Stimulated activated CD4-positive, alpha-beta T cell treated with anti-CD3 and anti-CD28 coated beads, Interleukin-4, amount 100 ng/mL, for 48 hours (primary cell): ENCODE measurements around the gene CLASP1.
"Not testable (repeated sequence)": the region's sequence is repeated elsewhere in the genome, so short reads cannot be mapped to it uniquely, and the experiment has no call there.

ENCODE experiments used
- DNase-seq, 2 donors: peaks; one replicate each; pipeline ENCODE4 v3.0.0-alpha.2; 2020; ENCODE audit warnings: low read depth in 2 of 2

CLASP1 gene

DNA sequence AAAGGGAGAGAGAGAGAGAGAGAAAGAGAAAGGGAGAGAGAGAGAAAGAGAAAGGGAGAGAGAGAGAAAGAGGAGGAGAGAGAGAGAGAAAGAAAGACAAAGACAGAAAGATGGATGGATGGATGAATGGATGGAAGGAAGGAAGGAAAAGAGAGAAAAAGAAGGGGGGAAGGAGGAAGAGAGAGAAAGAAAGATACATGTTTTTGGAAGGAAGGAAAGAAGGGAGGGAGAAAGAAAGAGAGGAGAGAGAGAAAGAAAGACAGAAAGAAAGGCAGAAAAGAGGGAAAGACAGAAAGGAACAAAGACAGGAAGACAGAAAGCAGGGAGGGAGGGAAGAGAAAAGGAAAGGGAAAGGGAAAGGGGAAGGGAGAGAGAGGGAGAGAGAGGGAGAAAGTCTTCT is 67.0 kb downstream of the CLASP1 start:
- no peak for DNase-seq

DNA sequence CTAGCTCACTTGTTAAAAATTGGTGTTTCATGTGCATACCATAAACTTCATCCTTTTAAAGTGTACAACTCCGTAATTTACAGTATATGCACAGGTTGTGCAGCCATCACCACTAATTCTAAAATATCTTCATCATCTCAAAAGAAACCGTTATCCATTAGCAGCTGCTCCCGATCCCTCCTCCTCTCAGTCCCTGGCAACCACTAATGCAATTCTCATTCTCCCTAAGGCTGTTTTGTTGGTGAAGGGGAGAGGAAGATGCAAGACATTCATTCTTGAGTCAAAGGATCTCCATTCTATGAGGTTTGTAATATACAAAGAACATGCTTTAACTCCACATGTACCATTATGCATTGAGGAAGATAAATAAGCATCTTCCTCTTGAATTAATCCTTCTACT is 70.0 kb downstream of the CLASP1 start:
- DNase-seq, result no peak

DNA sequence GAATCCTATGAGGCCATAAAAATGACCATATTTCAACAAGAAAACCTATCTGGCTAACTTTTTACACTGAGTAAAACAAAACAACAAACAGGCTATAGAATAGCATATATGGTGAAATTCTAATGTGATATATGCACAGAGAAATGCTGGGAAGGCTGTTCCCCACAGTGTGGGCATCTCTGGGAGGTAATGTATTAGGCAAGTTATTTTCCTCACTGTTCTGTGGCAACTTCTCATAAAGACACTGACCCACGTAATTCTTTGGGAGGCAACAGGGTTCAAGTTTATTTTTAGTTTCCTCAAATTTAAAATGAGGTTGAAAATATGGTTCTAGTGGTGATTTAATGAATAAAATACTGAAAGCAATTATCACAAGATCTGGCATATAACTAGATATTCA is 71.9 kb downstream of the CLASP1 start:
- DNase-seq, result no peak

DNA sequence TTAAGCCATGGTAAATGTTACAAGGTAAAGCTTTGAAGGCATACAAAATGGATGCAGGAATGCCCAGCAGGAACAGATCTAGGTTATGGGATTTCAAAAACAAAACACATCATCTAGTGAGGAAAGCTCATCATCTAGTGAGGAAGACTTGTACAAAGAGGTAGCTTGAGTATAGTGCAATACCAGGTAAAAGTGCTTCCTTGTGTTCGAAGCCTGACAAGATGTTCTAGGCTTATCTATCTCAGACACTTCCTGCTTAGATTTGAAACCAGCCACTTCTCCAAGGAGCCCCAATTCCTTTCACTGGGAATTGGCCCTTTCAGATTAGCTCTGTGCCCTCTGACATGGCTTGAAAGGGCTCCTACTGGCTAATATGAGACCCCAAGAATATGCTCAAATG is 73.0 kb downstream of the CLASP1 start:
- DNase-seq, result no peak

DNA sequence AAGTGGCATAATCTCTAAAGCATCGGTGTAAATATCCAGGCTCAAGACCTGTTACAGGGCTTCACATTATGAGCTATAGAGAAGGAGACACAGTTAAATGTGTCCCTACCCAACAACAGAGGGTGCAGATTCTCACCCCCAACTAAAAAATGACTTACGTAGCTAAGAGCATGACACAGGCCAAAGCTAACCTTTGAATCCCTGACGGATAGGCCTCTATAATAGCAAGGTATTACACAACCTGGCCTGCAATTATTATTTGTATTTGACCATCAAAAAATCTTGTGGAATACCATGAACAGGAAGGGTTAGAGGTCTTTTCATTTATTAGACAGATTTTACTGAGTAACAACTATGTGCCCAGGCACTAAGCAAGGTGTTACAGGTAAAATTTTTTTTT is 73.5 kb downstream of the CLASP1 start:
- no peak for DNase-seq

DNA sequence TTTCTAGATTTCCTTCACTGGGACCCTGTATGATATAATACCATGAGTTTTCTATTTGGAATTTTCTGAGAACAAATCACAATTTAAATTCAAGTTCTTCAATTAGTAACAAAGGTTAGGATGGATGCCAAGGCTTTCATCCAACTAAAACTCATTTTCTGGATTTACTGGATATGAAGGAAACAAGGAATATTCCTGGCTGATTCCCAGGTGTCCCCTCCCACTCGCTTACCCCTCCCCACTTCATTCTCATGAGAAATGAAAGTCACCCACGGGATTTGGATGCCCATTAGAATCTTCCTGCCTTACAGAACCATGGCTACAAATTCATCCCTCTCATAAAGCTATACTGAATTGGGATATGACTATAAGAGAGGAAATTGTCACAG is 78.6 kb downstream of the CLASP1 start:
- DNase-seq, result no peak

DNA sequence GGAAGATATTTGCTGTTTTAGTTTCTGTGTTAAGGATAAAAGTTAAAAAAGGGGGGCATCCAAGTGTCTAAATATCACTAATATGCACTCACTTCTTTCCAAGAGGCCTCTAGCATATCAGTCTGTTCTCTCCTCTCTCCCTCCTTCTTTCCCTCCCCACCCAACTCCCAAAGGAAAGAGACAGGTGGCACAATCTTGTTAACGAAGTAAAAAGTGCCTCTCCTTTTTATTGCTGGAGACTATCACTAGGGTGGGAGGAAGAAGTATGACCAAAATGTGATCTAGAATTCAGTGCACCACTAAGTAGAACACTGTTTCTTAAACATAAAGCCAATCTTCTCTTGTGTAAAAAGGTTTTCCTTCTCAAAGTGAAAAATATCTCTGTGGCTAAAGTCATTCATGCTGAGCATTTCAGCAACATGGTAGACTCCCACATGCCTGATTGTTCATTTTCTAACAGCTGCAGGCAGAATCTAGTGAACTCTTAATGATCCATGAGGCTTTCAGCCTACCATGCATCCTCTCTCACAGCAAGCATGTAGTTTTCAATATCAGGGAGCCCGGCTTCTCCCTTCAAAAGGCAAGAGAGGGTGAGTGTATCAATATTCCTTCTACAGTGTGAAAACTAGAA is 79.1 kb downstream of the CLASP1 start:
- no peak for DNase-seq

DNA sequence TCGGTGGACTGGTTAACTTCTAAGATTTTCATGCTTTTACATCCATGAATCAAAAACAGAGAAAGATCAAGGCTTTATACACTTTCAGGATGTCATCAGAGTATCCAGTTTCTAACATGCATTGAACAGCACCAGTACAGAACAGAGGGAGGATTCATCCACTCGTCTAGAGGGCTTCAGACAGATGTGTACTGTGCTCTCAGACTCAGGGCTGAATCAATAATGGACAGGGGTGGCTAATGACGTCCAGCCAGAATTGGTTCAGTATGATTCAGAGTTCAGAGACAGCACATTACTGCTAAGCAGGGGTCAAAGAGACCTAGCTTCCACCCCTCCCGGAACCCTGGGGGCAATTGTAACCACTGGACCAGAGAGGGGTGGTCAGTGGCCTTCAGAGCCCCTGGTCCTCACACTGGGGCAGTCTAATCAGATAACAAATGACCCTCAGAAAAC is 81.3 kb downstream of the CLASP1 start:
- DNase-seq, result no peak

DNA sequence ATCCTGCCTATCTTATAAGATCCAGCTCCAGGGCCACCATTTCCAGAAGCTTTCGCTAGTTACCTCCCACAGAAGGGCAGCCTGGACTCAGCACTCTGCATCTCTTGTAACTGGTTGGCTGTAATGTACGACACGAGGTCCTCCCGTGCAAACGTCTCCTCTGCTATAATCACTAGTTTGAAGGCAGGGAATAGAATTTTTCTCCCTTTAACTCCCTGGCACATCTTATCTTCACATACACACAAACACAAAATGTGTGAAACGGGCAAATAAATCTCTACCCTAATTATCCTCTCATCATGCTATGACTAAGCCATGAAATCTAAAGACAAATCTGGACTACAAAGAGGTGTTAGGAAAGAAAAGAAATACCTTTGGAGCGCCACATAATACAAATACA is 81.8 kb downstream of the CLASP1 start:
- no peak for DNase-seq

DNA sequence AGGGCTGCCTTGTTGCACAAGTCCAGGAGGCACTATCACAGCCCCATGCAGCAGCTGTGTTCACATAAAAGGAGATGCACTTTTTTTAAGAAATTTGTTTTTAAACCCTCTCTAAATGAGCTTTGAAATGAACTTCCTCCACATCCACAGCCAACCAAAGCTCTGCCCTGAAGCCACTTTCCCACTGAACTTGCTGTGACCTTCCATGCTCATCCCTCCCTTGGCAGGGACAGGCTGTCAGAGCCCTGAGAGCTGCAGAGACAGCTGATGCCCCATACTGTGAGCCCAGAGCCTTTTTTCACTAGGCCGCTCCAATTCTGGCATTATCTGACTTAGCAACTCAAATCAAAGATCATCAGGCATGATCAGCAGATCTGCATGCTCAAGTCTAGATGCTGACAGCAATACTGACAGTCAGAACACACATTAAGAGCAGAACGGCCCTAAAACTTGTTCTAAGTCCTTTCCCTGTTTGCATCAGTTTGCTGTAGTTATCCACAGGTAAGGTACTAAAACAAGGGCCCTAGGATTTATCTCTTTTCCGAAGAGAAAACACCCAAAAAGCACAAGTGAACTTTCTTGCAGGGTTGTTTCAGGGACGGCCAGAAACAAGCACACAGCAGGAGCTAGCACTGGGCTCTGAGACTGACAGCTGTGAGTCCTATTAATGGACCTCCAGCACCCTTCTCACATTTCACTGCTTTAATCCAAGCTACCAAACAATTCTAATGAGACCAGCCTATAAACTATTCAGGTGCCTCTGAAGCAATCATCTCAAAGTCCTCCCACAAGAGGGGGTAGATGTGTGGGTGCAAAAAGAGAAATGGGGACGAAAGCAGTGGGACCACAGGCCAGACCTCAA is 83.6 kb downstream of the CLASP1 start:
- no peak for DNase-seq

DNA sequence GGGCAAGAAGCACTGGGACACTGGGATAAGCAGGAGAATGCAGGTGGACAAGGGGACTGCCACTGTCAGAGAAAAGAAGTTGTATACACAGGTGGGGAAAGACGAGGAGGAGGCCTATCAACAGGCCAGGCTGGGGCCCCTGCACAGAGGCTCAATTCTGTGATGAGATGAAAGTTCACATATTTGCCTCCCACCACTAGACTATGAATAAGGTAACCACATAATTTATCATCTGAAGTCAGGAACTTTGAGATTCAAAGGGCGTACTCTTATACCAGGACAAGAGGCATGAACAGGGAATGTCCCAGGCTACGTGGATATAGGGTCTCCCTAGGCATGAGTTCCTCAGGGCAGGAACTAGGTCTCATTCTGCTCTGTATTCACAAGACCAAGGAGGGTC is 84.4 kb downstream of the CLASP1 start:
- no peak for DNase-seq

DNA sequence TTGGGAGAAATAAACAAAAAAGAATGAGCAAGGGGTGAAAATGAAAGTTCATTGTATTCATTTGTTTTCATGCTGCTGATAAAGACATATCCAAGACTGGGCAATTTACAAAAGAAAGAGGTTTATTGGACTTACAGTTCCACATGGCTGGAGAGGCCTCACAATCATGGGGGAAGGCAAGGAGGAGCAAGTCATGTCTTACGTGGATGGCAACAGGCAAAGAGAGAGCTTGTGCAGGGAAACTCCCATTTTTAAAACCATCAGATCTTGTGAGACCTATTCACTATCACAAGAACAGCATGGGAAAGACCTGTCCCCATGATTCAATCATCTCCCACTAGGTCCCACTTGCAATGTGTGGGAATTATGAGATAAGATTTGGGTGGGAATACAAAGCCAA is 85.5 kb downstream of the CLASP1 start:
- DNase-seq, result not testable (repeated sequence)

DNA sequence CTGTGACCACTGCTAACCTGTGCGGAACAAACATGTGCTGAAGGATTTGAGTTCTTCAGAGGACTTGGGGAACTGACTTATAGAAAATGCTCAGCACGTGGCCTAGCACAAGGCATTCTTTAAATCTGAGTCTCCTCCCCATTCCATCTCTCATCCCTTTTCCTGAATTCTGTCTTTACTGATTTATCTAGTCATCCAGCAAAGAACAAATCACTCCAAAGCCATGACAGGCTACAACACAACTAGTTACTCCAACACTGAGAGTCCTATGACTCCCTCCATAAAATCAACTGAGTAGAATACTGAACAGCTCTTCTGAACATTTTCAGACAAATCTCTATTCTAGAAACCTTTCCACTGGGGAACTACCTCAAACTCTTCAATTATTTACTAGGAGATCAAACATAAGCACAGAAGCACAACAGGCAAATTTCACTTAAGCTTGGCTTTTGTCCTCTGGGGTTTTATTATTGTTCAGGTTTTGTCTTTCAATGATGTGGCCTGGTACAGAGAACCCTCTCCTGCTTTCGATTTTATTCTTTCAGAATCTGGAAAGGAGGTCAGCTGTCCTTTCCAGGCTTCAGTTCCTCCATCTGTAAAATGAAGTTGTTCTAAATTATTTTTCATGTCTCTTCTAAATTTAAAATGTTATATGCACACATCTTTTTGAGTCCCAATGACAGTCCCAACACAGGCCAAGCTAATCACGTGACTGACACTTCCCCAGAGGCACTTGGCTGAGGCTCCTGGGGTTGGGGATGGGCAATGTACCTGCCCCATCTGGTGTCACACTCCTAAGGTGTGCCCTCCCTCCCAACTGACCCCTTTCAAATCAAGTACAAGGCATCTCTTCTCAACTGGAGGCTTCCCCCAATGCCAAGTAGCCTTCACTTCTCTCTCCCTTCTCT is 86.7 kb downstream of the CLASP1 start:
- DNase-seq, result no peak

DNA sequence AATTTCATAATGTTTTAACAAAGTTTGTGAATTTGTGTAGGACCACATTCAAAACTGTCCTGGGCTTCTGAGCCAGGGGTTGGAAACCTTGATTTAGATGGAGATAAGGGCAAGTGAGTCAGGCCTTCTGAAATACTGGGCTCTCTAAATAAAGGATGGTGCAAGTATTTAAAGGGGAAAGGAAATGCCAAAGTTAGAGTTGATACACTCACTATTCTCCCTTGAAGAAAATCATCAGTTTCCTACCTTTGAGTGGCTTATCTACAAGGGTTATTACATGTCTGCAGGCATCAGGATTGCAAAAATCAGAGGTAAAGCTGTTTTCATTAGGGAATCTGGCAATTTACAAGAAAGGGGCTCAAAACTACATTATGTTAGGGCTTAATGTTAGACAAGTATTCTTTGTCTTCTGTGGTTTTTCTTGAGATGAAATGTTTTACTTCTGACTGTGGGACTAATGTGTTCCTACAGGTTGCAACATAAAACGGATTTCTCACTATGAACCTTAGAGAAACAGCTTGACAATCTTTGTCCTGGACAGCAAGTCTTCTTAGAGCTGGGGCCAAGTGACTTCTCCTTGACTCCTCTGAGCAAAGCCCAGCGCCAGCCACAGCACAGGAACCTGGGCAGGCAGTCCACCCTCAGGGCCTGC is 87.5 kb downstream of the CLASP1 start:
- no peak for DNase-seq

DNA sequence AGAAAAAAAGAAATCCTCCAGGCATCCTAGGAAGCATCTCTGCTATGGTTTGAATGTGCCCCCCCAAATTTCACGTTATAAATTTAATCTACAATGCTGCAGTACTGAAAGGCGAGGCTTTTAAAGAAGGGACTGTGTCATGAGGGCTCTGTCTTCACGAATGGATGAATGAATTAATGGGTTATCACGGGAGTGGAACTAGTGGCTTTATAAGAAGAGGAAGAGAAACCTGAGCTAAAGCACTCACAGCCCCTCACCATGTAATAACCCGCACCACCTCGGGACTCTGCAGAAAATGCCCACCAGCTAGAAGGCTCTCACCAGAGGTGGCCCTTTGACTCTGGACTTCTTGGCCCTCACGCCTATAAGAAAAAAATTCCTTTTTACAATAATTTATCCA is 90.9 kb downstream of the CLASP1 start:
- DNase-seq, result no peak

DNA sequence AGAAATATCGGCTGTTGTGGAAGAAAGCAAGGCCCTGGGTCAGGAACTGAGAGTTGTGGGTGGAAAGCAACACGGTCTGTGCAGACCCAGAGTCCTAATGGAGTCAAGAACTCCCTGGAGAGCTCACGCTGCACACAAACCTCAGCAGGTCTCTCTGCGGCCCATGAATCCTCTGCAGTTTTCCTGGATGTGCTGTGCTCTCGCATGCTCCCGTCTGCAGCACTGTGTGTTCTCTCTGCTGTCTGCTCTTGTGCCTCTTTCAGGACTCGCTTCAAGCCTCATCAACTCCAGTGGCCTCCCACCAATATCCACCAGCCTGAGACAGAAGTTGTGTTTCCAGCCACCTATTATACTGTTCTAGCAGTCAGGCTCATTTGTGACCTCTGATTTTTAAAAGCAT is 94.3 kb downstream of the CLASP1 start:
- no peak for DNase-seq

DNA sequence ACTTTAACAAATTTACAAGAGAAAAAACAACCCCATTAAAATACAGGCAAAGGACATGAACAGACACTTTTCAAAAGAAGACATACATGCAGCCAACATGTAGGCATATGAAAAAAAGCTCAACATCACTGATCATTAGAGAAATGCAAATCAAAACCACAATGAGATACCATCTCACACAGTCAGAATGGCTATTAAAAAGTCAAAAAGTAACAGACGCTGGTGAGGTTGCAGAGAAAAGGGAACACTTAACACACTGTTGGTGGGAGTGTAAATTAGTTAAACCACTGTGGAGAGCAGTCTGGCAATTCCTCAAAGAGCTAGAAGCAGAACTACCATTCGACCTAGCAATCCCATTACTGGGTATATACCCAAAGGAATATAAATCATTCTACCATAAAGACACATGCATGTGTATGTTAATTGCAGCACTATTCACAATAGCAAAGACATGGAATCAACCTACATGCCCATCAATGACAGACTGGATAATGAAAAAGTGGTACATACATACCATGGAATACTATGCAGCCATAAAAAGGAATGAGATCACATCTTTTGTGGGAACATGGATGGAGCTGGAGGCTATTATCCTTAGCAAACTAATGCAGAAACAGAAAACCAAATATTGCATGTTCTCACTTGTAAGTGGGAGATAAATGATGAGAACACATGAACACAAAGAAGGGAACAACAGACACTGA is 96.6 kb downstream of the CLASP1 start:
- DNase-seq, result not testable (repeated sequence)

DNA sequence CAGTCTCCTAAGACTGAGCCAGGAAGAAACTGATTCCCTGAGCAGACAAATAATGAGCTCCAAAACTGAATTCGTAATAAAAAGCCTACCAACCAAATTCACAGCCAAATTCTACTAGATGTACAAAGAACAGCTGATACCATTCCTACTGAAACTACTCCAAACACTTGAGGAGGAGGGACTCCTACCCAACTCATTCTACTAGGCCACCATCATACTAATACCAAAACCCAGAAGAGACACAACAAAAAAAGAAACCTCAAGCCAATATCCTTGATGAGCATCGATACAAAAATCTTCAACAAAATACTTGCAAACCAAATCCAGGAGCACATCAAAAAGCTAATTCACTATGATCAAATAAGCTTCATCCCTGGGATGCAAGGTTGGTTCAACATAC is 98.6 kb downstream of the CLASP1 start:
- DNase-seq, result no peak

DNA sequence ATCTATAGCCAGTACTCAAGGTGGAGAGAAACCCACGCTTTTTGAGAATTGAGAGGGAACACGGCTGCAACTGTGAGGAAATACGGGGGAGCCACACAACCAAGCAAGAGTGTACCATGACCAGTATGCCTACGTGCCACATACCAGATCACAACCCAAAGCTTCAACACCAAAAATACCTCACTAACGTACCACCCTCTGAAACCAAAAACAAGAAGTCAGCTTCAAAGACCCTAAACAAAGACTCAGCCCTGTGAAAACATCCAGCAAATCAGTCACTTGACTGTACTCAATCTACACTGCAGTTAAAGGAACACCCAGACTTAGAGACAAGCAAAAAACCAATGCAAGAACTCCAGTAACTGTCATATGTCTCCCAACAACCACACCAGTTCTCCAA is 101.6 kb downstream of the CLASP1 start:
- no peak for DNase-seq

DNA sequence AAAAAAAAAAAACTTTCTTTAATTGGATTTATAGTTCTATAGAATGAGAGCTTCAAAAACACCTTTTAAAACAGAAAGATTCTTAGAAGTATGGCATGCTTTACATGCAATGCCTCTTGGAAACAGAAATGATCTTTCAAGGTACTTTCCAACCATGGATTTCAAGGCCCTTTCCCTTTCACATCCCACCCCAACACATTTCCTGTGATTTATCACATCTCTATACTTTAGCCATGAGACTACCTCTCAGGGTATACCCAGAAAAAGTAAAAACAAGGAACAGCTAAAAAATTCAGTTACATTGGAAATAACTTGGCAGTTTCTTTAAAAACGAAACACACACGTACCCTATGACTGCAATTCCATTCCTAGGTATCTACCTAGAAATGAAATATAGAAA is 103.3 kb downstream of the CLASP1 start:
- DNase-seq, result no peak

DNA sequence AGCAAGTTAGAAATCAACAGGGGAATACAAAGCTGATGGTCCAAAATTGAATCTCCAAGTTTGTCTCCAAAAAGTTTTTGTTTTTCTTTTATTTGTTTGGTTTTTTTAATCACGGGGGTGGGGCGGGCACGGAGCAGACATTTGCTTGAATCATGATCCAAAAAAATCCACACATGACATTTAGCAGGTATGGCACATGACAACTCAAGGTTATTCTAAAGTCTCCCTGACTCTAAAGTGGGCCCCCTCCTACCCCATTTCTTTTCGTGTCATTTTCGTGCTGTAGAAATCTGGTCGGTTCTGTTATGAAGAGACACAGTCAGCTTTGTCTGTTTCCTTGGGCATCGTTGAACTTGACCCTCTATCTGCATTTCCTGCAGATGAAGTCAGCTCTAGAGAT is 104.0 kb downstream of the CLASP1 start:
- DNase-seq, result no peak
